BLaER1 (cell line): Measurements from ENCODE around the gene GBE1.

Source experiments
- H3K27ac ChIP-seq: shearing (Covaris generic); formaldehyde crosslinking; 2 replicates; pipeline ENCODE4 v1.8.1; 2022
- H3K27me3 ChIP-seq: shearing (Covaris generic); formaldehyde crosslinking; 2 replicates; pipeline ENCODE4 v1.8.1; 2022
- H3K36me3 ChIP-seq: shearing (Covaris generic); formaldehyde crosslinking; 2 replicates; pipeline ENCODE4 v1.8.1; 2022
- H3K4me1 ChIP-seq: shearing (Covaris generic); formaldehyde crosslinking; 2 replicates; pipeline ENCODE4 v1.8.1; 2022
- H3K4me2 ChIP-seq: shearing (Covaris generic); formaldehyde crosslinking; 2 replicates; pipeline ENCODE4 v1.8.1; 2022
- H3K4me3 ChIP-seq: shearing (Covaris generic); formaldehyde crosslinking; 2 replicates; pipeline ENCODE4 v1.8.1; 2022
- H3K9ac ChIP-seq: shearing (Covaris generic); formaldehyde crosslinking; 2 replicates; pipeline ENCODE4 v1.8.1; 2022
- H3K9me3 ChIP-seq: shearing (Covaris generic); formaldehyde crosslinking; 2 replicates; pipeline ENCODE4 v1.8.1; 2022
- H4K20me1 ChIP-seq: shearing (Covaris generic); formaldehyde crosslinking; 2 replicates; pipeline ENCODE4 v1.8.1; 2022
- Cebpa-rat ChIP-seq: shearing (Covaris generic); IDR thresholded peaks from 2 replicates; pipeline ENCODE4 v1.8.1; 2022

Gene GBE1

GRCh38 chr3:81550415-81550814 lies 211.0 kb downstream of the GBE1 start:
- TF ChIP-seq Cebpa-rat = no peak
- Histone ChIP-seq H3K4me3 (no peak overlapping the region), H3K36me3 (peaks cover 48% of the 10 kb centered on the region), H3K4me2 (no peak overlapping the region), H3K27me3 (no peaks in the 10 kb centered on the region), H3K9me3 (peaks cover 24% of the 10 kb centered on the region), H3K9ac (no peak overlapping the region), H4K20me1 (no peaks in the 10 kb centered on the region), H3K27ac (no peak overlapping the region), H3K4me1 (no peaks in the 10 kb centered on the region)

GRCh38 chr3:81549831-81550230 lies 211.6 kb downstream of the GBE1 start:
- Histone ChIP-seq H3K36me3 (peaks cover 51% of the 10 kb centered on the region), H4K20me1 (no peaks in the 10 kb centered on the region), H3K9ac (no peak overlapping the region), H3K4me1 (no peaks in the 10 kb centered on the region), H3K4me3 (no peak overlapping the region), H3K27ac (no peak overlapping the region), H3K4me2 (no peak overlapping the region), H3K9me3 (peaks cover 24% of the 10 kb centered on the region), H3K27me3 (no peaks in the 10 kb centered on the region)
- TF ChIP-seq Cebpa-rat = no peak

DNA sequence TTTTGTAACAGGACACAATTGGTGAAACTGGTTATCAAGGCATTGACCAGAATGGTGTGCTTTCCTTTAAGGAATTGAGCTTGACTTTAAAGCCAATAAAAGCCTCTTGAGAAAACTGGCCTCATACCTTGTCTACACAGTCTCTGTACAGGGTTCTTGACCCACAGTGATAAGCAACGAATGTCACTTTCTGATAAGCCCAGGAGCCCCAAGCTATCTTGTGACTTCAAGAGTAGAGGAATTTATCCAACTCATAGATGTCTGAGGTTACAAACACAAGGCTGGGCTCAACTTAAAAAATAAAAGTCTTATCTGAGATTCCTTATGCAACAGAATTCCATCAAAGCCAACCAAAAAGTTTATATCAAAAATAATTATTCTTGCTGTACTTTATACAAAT lies 212.1 kb downstream of the GBE1 start:
- Histone ChIP-seq H3K4me3 (no peak overlapping the region), H3K27ac (no peak overlapping the region), H3K4me1 (no peaks in the 10 kb centered on the region), H3K27me3 (no peaks in the 10 kb centered on the region), H3K9ac (no peak overlapping the region), H4K20me1 (no peaks in the 10 kb centered on the region), H3K4me2 (no peak overlapping the region), H3K36me3 (peaks cover 51% of the 10 kb centered on the region), H3K9me3 (peaks cover 24% of the 10 kb centered on the region)
- no peak for TF ChIP-seq Cebpa-rat

DNA sequence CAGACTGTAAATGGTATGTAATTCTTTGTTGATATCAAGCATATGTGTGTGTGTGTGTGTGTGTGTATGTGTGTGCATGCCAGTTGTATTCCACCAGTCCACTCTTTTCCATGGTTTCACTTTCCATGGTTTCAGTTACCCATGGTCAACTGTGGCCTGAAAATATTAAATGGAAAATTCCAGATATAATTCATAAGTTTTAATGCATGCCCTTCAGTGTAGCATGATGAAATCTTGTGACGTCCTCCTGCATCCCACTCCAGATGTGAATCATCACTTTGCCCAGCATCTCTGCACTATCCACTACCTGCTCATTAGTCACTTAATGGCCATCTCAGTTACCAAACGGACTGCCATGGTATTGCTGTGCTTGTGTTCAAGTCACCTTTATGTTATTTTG lies 215.9 kb downstream of the GBE1 start:
- no peaks in the 10 kb centered on the region for H4K20me1 ChIP-seq
- no peak overlapping the region for H3K9ac ChIP-seq
- no peak overlapping the region for H3K4me2 ChIP-seq
- H3K4me3 ChIP-seq = no peak overlapping the region
- H3K27ac ChIP-seq = no peak overlapping the region
- TF ChIP-seq Cebpa-rat = no peak
- peaks cover 40% of the 10 kb centered on the region for H3K36me3 ChIP-seq
- H3K27me3 ChIP-seq = no peaks in the 10 kb centered on the region
- no peaks in the 10 kb centered on the region for H3K4me1 ChIP-seq
- peaks cover 24% of the 10 kb centered on the region for H3K9me3 ChIP-seq

GRCh38 chr3:81544385-81544784 lies 217.1 kb downstream of the GBE1 start:
- Histone ChIP-seq H3K9ac (no peak overlapping the region), H3K9me3 (peaks cover 13% of the 10 kb centered on the region), H4K20me1 (no peaks in the 10 kb centered on the region), H3K27ac (no peak overlapping the region), H3K36me3 (peaks cover 29% of the 10 kb centered on the region), H3K4me2 (no peak overlapping the region), H3K4me1 (no peaks in the 10 kb centered on the region), H3K4me3 (no peak overlapping the region), H3K27me3 (no peaks in the 10 kb centered on the region)
- no peak for TF ChIP-seq Cebpa-rat

DNA sequence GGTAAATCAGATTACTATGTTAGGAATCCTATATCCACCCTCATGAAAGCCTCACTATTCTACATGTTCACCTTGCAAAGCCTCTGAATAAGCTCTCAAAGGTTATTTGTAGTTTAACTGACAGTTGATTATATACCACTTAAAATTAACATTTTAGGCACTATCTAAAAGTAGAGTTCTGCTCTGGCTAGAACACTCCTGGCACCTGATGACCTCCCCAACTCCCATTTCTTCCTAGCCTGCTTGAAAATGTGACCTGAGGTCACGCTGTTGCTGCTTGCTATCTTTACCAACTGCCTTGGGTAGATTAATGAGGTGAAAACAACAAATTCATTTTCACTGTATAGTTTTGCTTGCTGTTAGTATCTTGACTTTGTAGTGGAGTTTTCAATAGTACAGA lies 220.7 kb downstream of the GBE1 start:
- H3K4me2 ChIP-seq = no peak overlapping the region
- TF ChIP-seq Cebpa-rat = no peak
- no peaks in the 10 kb centered on the region for H4K20me1 ChIP-seq
- H3K27me3 ChIP-seq = no peaks in the 10 kb centered on the region
- H3K4me1 ChIP-seq = no peaks in the 10 kb centered on the region
- peaks cover 16% of the 10 kb centered on the region; the same call in 1 of the 2 replicates for H3K36me3 ChIP-seq
- H3K4me3 ChIP-seq = no peak overlapping the region
- H3K9me3 ChIP-seq = no peaks in the 10 kb centered on the region
- H3K27ac ChIP-seq = no peak overlapping the region
- H3K9ac ChIP-seq = no peak overlapping the region

DNA sequence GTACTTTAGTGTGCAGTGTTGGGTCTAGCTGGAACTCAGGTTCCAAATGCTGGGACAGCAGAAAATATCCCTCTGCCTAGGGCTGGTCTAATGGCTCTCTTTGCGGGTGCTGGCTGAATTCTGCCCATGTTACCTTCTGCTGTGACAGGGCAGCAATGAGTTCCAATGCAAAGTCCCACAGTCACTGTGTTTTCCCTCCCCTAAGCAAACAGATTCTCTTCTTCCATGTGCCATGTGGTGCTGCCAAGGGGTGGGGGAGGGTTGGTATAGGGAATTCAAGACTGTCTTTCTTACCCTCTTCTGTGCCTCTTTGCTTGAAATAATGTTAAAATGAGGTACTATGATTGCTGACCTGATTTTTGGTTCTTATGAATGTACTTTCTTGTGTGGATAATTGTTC lies 229.6 kb downstream of the GBE1 start:
- no peaks in the 10 kb centered on the region for H3K4me1 ChIP-seq
- no peak overlapping the region for H3K9ac ChIP-seq
- H3K9me3 ChIP-seq = no peaks in the 10 kb centered on the region
- no peak overlapping the region for H3K4me2 ChIP-seq
- no peaks in the 10 kb centered on the region for H4K20me1 ChIP-seq
- H3K27me3 ChIP-seq = no peaks in the 10 kb centered on the region
- peaks cover 66% of the 10 kb centered on the region for H3K36me3 ChIP-seq
- no peak overlapping the region for H3K4me3 ChIP-seq
- no peak for TF ChIP-seq Cebpa-rat
- H3K27ac ChIP-seq = no peak overlapping the region

GRCh38 chr3:81531263-81531662 lies 230.2 kb downstream of the GBE1 start:
- H3K27ac ChIP-seq = no peak overlapping the region
- no peak overlapping the region for H3K4me3 ChIP-seq
- H3K36me3 ChIP-seq = peaks cover 62% of the 10 kb centered on the region
- H3K27me3 ChIP-seq = no peaks in the 10 kb centered on the region
- H3K9ac ChIP-seq = no peak overlapping the region
- no peaks in the 10 kb centered on the region for H3K9me3 ChIP-seq
- no peak for TF ChIP-seq Cebpa-rat
- H3K4me2 ChIP-seq = no peak overlapping the region
- H4K20me1 ChIP-seq = no peaks in the 10 kb centered on the region
- H3K4me1 ChIP-seq = no peaks in the 10 kb centered on the region

DNA sequence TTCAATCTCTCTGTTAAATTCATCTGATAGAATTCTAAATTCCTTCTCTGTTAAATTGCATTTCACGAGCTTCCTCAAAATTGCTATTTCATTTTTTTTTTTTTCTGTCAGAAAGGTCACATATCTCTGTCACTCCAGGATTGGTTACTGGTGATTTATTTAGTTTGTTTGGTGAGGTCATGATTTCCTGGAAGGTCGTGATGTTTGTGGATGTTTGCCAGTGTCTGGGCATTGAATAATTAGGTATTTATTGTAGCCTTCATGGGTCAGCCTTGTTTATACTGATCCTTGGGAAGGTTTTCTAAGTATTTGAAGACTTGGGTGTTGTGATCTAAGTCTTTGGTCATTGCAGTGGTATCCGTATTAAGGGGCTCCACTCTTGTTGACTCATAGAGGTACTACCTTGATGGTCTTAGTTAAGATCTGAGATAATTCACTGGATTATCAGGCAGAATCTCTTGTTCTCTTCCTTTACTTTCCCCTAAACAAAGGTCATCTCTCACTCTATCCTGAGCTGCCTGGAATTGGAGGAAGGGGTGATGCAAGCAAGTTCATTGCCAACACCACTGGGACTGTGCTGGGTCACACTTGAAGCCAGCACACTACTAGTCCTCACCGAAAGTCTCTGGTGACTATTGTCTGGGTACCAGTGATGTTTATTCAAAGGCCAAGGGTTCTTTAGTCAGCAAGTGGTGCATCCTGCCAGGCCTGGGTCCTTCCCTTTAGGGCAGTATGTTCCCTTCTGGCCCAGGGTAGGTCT lies 231.1 kb downstream of the GBE1 start:
- TF ChIP-seq Cebpa-rat = no peak
- peaks cover 61% of the 10 kb centered on the region for H3K36me3 ChIP-seq

DNA sequence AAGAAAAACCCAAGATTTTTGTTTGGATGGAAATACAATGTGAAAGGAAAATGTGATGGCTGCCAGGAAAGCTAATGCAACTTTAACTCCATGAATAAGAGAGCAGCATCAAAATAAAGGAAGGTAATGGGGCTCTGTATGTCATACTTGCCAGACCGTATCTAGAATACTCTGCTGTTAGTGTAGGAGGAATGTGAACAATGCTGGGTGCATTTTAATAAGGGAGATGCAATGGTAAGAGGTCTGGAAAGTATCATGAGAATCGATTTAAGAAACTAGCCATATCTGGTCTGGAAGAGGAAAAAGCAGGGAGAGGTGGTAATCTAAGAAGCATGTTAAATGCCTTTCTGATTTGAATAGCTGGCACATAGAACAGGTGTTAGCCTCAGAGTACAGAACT lies 239.6 kb downstream of the GBE1 start:
- Histone ChIP-seq H3K4me2 (no peak overlapping the region), H3K9ac (no peak overlapping the region), H3K4me3 (no peak overlapping the region), H3K9me3 (no peaks in the 10 kb centered on the region), H3K36me3 (no peaks in the 10 kb centered on the region), H3K27me3 (no peaks in the 10 kb centered on the region), H3K4me1 (no peaks in the 10 kb centered on the region), H4K20me1 (no peaks in the 10 kb centered on the region), H3K27ac (no peak overlapping the region)
- no peak for TF ChIP-seq Cebpa-rat

More for the DNA sequence above, 231.1 kb downstream of the GBE1 start:
- Histone ChIP-seq H3K27me3 (no peaks in the 10 kb centered on the region), H3K9me3 (no peaks in the 10 kb centered on the region), H3K9ac (no peak overlapping the region), H4K20me1 (no peaks in the 10 kb centered on the region), H3K4me2 (no peak overlapping the region), H3K4me1 (no peaks in the 10 kb centered on the region), H3K27ac (no peak overlapping the region), H3K4me3 (no peak overlapping the region)

GRCh38 chr3:81518945-81519344 lies 242.5 kb downstream of the GBE1 start:
- no peak overlapping the region for H3K27ac ChIP-seq
- TF ChIP-seq Cebpa-rat = no peak
- H3K4me3 ChIP-seq = no peak overlapping the region
- H3K4me1 ChIP-seq = no peaks in the 10 kb centered on the region
- no peak overlapping the region for H3K9ac ChIP-seq
- H4K20me1 ChIP-seq = no peaks in the 10 kb centered on the region
- H3K9me3 ChIP-seq = no peaks in the 10 kb centered on the region
- H3K36me3 ChIP-seq = no peaks in the 10 kb centered on the region
- no peaks in the 10 kb centered on the region for H3K27me3 ChIP-seq
- no peak overlapping the region for H3K4me2 ChIP-seq
